Measurements from ENCODE around the gene EP400. TPM values are rescaled to one million over a fixed set of nuclear protein-coding genes. Genes with fewer than 3 reads are reported as not detected.

The EP400 gene
- total and polyA plus RNA-seq, 2 of the 8 experiments (the other 6 are each of a cell fraction or from before 2014, with no cell fraction given): 13.1 to 69.7 TPM

GRCh38 chr12:131904346-131904745 lies 45.4 kb upstream of the EP400 start (continued):
- TF ChIP-seq HDAC6 (IDR thresholded peaks at IDR 0.05; ENCODE audit: low read depth, low read length) (no peak), FOSL1 (IDR thresholded peaks at IDR 0.05; ENCODE audit: insufficient read depth, low read depth, low read length) (no peak)

Data from H1 (cell line).